Adrenal gland (tissue), 5 donors: ENCODE data around the gene PHKB.

Experiments
- CTCF ChIP-seq, 6 experiments: fragments of 450-650 bp in 4 of 6; fragments of 200-600 bp in 2 of 6; sonication (generic) in 1 of 6; IDR thresholded peaks; 1 replicate in 5 of 6; 2 replicates in 1 of 6; pipeline versions ENCODE4 v1.5.1 to v1.8.0; 2016 to 2021; ENCODE audit warnings: antibody characterized with exemption in 6 of 6, mild to moderate bottlenecking in 2 of 6, moderate library complexity in 1 of 6
- POLR2A ChIP-seq, 2 donors: fragments of 450-650 bp; IDR thresholded peaks; one replicate each; pipeline ENCODE4 v1.6.1; 2017; ENCODE audit warnings: antibody characterized with exemption in 2 of 2, mild to moderate bottlenecking in 2 of 2, moderate library complexity in 1 of 2
- donor health status: DM: no; HTN: no; CAD: no.

- TF ChIP-seq CTCF (IDR thresholded peaks at IDR 0.05) (no peak), POLR2A (IDR thresholded peaks at IDR 0.05) (no peak)
Measured at GRCh38 chr16:47486856-47487255, 25.7 kb downstream of the PHKB start.
